Heart left ventricle (tissue), 13 donors: ENCODE data around the gene CCDC146.

Source experiments
- CTCF ChIP-seq, 12 donors: fragments of 200-600 bp; sonication (generic) in 4 of 12; IDR thresholded peaks; one replicate each; pipeline versions ENCODE4 v1.5.0 to v1.8.0; 2018 to 2022; ENCODE audit warnings: antibody characterized with exemption in 12 of 12, mild to moderate bottlenecking in 5 of 12
- POLR2A ChIP-seq, 2 donors: fragments of 450-650 bp; IDR thresholded peaks; one replicate each; pipeline ENCODE4 v1.6.1; 2017; ENCODE audit warnings: antibody characterized with exemption in 2 of 2, mild to moderate bottlenecking in 2 of 2, moderate library complexity in 2 of 2
- donor health status: ischemic (EF 13 %, LVEDD 7.1; RV severe dilation, severe dysfunction).
- donor health status: DM: no; HTN: yes; CAD: no.
- donor health status: DM: no; HTN: no; CAD: no.
- donor health status: ischemic (EF 25% LVEDD 6.9; RV normal size, moderate dysfunction).
- donor health status: ischemic (EF 25% LVEDD 5.7; RV mildly dilated, moderate dysfunction).
- donor health status: ischemic (EF 35%, LVEDD 5.7; RV mildly dilated, moderate dysfunction).
- donor health status: nonischemic (EF 11% LVEDD 7.7; RV severe dilation, severe dysfunction).
- donor health status: DM: yes; HTN: yes; CAD: no.
- donor health status: PGD.
- donor health status: ischemic (EF 29% LVEDD 5.4; RV normal size, mild dysfunction).
- donor health status: nonischemic (EF 23%, LVEDD 6.1; RV moderate dilation, normal function).

- TF ChIP-seq CTCF (IDR thresholded peaks at IDR 0.05) (no peak), POLR2A (IDR thresholded peaks at IDR 0.05) (no peak)
Observed at GRCh38 chr7:77306231-77307067, 184.0 kb downstream of the CCDC146 start.
